ENCODE measurements around the gene POLR1A. TPM values are rescaled to one million over a fixed set of nuclear protein-coding genes. Genes with fewer than 3 reads are reported as not detected.

Gene POLR1A
- total and polyA plus RNA-seq, 2 of the 13 experiments (the other 11 are each of a cell fraction or from before 2014, with no cell fraction given), result 7.2 to 39.9 TPM

DNA sequence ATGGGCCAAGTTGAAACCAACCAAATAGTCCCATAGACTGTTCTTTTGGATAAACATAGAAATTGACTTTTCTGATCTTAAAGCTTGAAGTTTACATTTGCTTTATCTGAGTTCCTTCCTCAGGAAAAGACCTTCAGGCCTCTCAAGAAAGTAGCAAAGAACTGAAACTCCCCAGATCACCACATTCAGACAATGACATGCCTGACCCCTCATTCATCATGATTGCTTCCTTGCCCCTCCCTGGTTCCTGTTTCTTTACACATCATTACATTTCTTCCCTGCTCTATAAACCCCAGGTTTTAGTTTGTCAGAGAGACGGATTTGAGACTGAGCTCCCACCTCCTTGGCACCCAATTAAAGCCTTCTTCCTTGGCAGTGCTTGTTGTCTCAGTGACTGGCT lies 133.3 kb downstream of the POLR1A start:
- intact Hi-C loops (cut with micrococcal nuclease; ENCODE audit: unreplicated experiment), result no loop called here
- FAIRE-seq, result no peak
- BruUV-seq (replicated peaks), result no TSS peak
- H2AFZ ChIP-seq (ENCODE audit: low read length), result no peak overlapping the region
- H3K9me3 ChIP-seq (ENCODE audit: low read length), result no peaks in the 10 kb centered on the region
- ATAC-seq, result no peak
- H4K20me1 ChIP-seq (ENCODE audit: insufficient read depth, low read length), result no peaks in the 10 kb centered on the region
- peaks cover 0 to 11% of the 10 kb centered on the region in 2 experiments; a peak in 3 of 5 replicates for H3K27me3 ChIP-seq (ENCODE audit: control insufficient read depth in 1 of 2, insufficient read depth in 2 of 2, low read length in 2 of 2)
- no peaks in the 10 kb centered on the region for H3K4me1 ChIP-seq (ENCODE audit: insufficient read depth, low read length)
- H3K79me2 ChIP-seq (ENCODE audit: insufficient read depth, low read length), result no peaks in the 10 kb centered on the region
- no peaks in the 10 kb centered on the region for H3K36me3 ChIP-seq (replicated peaks in 1 of 2; ENCODE audit: control insufficient read depth in 1 of 2, insufficient read depth in 2 of 2, low read length in 2 of 2)
- H3K9ac ChIP-seq (ENCODE audit: insufficient read depth, low read depth, low read length), result no peak overlapping the region
- no peak overlapping the region for H3K4me3 ChIP-seq (replicated peaks in 1 of 3; ENCODE audit: insufficient read depth in 1 of 3, low read depth in 2 of 3, low read length in 3 of 3)
- no peak for TF ChIP-seq TBX3 (IDR thresholded peaks at IDR 0.05; ENCODE audit: borderline replicate concordance)
- no peak for TF ChIP-seq RNF219 (CRISPR knock-in tag; IDR thresholded peaks at IDR 0.05)
- no peak for TF ChIP-seq MIER2 (CRISPR knock-in tag; IDR thresholded peaks at IDR 0.05)
- TF ChIP-seq SKI (IDR thresholded peaks at IDR 0.05; ENCODE audit: partially characterized antibody), result no peak
- TF ChIP-seq RBAK (CRISPR knock-in tag; IDR thresholded peaks at IDR 0.05), result no peak
- TF ChIP-seq, protein P1, sequence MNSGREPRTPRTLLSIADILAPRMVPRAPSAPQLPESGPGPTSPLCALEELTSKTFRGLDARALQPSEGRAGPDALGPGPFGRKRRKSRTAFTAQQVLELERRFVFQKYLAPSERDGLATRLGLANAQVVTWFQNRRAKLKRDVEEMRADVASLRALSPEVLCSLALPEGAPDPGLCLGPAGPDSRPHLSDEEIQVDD (CRISPR knock-in tag; IDR thresholded peaks at IDR 0.05; ENCODE audit: borderline replicate concordance), result no peak
- TF ChIP-seq ASH2L (IDR thresholded peaks at IDR 0.05; ENCODE audit: insufficient read length, low read depth, low read length), result no peak
- TF ChIP-seq SIX4 (CRISPR knock-in tag; IDR thresholded peaks at IDR 0.05), result no peak
- TF ChIP-seq MYC (CRISPR knock-in tag; IDR thresholded peaks at IDR 0.05; ENCODE audit: borderline replicate concordance), result no peak
- TF ChIP-seq BCLAF1 (IDR thresholded peaks at IDR 0.05), result no peak
- no peak for TF ChIP-seq ZNF737 (CRISPR knock-in tag; IDR thresholded peaks at IDR 0.05; ENCODE audit: borderline replicate concordance)
- TF ChIP-seq ZFP36 (IDR thresholded peaks at IDR 0.05; ENCODE audit: borderline replicate concordance, low read depth, low read length, partially characterized antibody), result no peak
- no peak for TF ChIP-seq ZNF331 (CRISPR knock-in tag; IDR thresholded peaks at IDR 0.05)
- no peak for TF ChIP-seq POLR2AphosphoS2 (IDR thresholded peaks at IDR 0.05; ENCODE audit: low read depth, low read length)
- no peak for TF ChIP-seq NR2F1 (CRISPR knock-in tag; IDR thresholded peaks at IDR 0.05)
- H3K4me2 ChIP-seq (ENCODE audit: low read depth, low read length), result no peak overlapping the region
- no peak for DNase-seq (ENCODE audit: low spot score)
- in situ Hi-C loops (cut with HindIII; ENCODE audit: extremely low pct_ligation_motif_present, low pct_unique_long_range_greater_than_20kb), result no loop called here
- 0% methylated on average over 1 of the region's 1 CpG for WGBS (ENCODE audit: low lambda C conversion rate)
- ChIA-PET POLR2A (no interaction called here), CTCF (ENCODE audit: low intra/inter-chr PET ratio, low total read pairs) (no interaction called here)
- H3K27ac ChIP-seq (ENCODE audit: extremely low read length, insufficient read depth, low read length), result no peak overlapping the region
